Measurements from ENCODE around the gene CCR5. TPM values are rescaled to one million over a fixed set of nuclear protein-coding genes. Genes with fewer than 3 reads are reported as not detected.
"Not testable (repeated sequence)": the region's sequence is repeated elsewhere in the genome, so short reads cannot be mapped to it uniquely, and the experiment has no call there.

CCR5 gene
- total RNA-seq, 1 donor from 2014 or later, result not detected

GRCh38 chr3:46381625-46382024, 10.9 kb downstream of the CCR5 start:
- no peak for DNase-seq (ENCODE audit: extremely low read depth, low read depth, low spot score)

DNA sequence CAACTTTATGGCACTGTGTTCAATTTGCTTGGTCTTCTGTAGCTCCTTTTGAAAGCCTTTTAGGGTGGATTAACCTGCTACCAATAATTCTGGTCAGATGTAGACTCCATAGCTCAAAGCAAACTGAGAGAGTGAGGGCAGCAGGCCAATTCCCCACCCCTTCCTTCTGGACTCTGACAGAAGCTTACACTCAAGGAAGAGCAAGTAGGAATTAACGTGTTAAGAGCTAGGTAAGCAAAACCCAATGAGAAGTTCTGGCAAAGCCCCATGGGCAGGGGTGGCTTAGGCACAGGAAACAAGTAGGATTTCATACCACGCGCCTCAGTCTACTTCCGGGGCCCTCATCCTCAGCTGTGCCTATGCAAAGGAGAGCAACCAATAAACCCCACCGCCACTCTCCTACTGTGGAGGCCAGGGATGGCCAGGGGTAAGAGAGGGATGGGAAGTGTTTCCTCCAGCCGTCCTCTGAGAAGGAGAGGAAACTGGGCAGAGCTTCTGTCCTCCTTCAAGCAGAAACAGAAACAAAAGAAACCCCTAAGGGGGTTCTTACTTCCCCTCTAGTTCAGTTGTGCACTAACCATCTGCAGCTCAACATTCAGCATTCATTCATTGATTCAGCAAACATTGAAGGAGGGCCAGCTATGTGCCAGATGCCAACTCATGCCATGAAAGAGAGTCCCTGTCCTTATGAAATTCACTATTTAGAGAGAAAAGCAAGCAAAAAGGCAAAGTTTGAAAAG, 12.6 kb downstream of the CCR5 start:
- DNase-seq (ENCODE audit: extremely low read depth, low read depth, low spot score), result no peak

DNA sequence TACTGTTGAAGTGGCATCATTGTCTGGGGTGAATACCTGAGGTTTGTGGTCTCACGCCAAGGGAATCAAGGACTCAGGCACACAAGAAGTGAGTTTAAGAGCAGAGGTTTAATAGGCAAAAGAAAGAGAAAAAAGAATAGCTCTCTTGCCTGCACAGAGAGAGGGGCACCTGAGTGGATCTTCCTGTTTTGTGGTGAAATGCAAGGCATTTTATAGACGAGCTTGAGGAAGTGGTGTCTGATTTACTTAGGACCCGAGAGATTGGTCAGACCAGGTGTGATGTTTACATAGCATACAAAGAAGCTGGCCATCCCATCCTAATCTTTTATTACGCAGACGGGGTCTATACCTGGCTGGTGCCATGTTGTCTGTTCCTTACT, 13.2 kb downstream of the CCR5 start:
- DNase-seq (ENCODE audit: extremely low read depth, low read depth, low spot score), result no peak

GRCh38 chr3:46386205-46386604, 15.5 kb downstream of the CCR5 start:
- no peak for DNase-seq (ENCODE audit: extremely low read depth, low read depth, low spot score)

- DNase-seq (ENCODE audit: extremely low read depth, low read depth, low spot score), result not testable (repeated sequence)
Observed at GRCh38 chr3:46388847-46389246, 18.1 kb downstream of the CCR5 start.

GRCh38 chr3:46389306-46389705, 18.6 kb downstream of the CCR5 start:
- DNase-seq (ENCODE audit: extremely low read depth, low read depth, low spot score), result no peak

- DNase-seq (ENCODE audit: extremely low read depth, low read depth, low spot score), result not testable (repeated sequence)
Observed at GRCh38 chr3:46391526-46391925, 20.8 kb downstream of the CCR5 start.

DNA sequence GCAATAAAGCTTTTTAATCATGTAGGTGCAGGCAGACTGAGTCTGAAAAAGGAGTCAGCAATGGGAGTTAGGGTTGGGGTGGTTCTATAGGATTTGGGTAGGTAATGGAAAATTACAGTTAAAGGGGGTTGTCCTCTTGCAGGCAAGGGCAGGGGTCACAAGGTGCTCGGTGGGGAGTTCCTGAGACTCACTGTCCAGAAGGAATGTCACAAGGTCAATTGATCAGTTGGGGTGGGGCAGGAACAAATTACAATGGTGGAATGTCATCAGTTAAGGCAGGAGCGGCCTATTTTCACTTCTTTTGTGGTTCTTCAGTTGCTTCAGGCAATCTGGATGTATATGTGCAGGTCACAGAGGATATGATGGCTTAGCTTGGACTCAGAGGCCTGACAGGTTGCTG, 22.3 kb downstream of the CCR5 start:
- DNase-seq (ENCODE audit: extremely low read depth, low read depth, low spot score), result no peak

- DNase-seq (ENCODE audit: extremely low read depth, low read depth, low spot score), result no peak
Observed at GRCh38 chr3:46393554-46394434, 23.0 kb downstream of the CCR5 start.

DNA sequence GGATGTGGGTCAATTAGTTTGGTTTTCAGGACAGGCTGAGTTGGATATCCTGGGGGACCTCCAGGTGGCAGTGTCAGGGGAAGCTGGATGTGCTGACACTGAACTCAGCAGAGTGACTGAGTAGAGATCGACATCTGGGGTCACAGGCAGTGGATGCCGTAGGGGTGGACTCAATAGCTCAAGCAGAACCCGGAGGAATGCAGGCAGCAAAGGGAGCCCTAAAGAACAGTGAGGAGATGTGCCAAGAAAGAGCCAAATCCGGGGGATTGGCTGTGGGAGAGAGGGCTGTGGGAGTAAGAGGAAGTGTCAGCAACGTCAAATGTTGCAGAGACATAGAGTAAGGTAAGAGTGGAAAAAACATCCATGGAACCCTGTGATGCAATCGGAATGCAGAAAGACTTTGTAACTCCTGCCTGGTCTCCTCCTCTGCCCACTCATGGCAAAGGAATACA, 24.5 kb downstream of the CCR5 start:
- DNase-seq (ENCODE audit: extremely low read depth, low read depth, low spot score), result no peak

- no peak for DNase-seq (ENCODE audit: extremely low read depth, low read depth, low spot score)
Observed at GRCh38 chr3:46395766-46396530, 25.2 kb downstream of the CCR5 start.

DNA sequence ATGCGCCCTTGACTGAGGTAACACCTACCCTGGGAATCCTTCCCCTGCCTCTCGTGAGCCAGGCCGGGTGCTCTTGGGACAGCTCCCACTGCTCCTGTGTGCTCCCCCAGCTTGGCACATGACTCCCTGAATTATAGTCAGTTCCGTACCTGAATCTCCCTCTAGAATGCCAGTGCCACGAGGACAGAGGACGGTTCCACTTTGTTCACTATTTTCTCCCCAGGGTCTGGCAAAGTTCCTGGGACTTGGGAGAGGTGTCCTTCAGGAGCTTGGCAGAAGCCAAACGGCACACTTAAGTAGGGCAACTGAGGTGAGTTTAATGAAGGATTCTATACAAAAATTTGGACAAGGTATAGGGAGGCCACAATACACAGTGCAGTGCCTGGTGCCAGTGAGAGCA, 26.4 kb downstream of the CCR5 start:
- DNase-seq (ENCODE audit: extremely low read depth, low read depth, low spot score), result no peak

GRCh38 chr3:46398186-46398955, 27.6 kb downstream of the CCR5 start:
- no peak for DNase-seq (ENCODE audit: extremely low read depth, low read depth, low spot score)

DNA sequence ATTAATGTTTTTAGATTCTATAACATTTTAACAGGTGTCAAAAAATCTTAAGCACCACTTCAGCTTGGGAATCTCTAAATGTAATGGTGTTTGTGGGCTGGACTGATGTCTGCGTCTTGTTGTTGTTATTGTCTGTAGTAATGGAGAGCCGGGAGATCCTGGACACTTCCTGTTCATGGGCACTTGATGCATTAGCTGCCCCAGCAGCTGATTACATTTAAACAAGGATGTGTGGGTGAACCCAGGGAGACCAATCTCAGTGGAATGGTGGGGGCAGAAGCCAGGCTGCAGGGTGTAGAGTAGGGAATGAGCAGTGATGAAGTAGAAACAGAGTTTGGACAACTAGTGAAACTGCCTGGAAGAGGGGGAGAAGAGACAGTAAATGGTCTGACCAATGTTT, 28.4 kb downstream of the CCR5 start:
- no peak for DNase-seq (ENCODE audit: extremely low read depth, low read depth, low spot score)

- no peak for DNase-seq (ENCODE audit: extremely low read depth, low read depth, low spot score)
Observed at GRCh38 chr3:46399557-46399956, 28.8 kb downstream of the CCR5 start.

- no peak for DNase-seq (ENCODE audit: extremely low read depth, low read depth, low spot score)
Observed at GRCh38 chr3:46400000-46400734, 29.4 kb downstream of the CCR5 start.

DNA sequence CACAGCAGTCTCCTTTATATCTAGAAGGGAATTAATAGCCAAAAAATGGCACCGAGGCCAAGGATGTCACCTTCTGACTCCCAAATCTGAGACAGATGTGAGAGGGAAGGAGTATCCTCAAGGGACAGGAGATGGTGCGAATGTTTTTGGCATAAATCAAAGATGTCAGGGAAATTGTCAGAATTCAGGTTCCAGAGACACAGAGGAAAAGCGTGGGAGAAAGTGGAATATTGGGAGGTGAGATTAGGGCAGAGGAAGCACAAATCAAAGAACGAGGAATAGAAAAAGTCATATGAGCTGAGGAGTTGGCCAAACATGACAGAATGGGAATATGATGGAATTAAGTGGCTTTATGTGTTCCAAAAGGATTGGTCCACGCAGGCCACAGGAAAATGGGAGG, 30.1 kb downstream of the CCR5 start:
- DNase-seq (ENCODE audit: extremely low read depth, low read depth, low spot score), result no peak

DNA sequence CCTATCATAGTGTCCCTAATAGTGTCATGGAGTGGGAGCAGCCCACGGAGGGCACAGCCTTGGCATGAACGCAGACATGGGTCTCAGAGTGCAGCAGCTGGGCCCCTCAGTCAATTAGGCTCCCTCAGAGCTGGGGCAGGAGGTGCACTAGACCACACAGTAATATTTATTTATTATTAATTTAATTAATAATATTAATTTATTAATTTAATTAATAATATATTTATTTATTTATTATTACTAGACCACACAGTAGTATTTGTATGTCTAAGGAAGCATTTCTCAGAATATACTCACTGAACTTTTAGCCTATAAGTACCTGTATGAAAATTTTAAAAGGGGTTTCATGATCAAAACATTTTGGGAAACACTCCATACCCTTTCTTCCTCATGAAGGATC, 30.8 kb downstream of the CCR5 start:
- DNase-seq (ENCODE audit: extremely low read depth, low read depth, low spot score), result no peak

- DNase-seq (ENCODE audit: extremely low read depth, low read depth, low spot score), result not testable (repeated sequence)
Observed at GRCh38 chr3:46402902-46403301, 32.2 kb downstream of the CCR5 start.
